HG03139 (cell line): Measurements from ENCODE around the gene MYOT.

Experiments used
- ATAC-seq: cut with Tn5 transposase; IDR thresholded peaks from one replicate; pipeline ENCODE4 v1.9.1; 2021; ENCODE audit not compliant: unreplicated experiment

The MYOT gene, protein sequence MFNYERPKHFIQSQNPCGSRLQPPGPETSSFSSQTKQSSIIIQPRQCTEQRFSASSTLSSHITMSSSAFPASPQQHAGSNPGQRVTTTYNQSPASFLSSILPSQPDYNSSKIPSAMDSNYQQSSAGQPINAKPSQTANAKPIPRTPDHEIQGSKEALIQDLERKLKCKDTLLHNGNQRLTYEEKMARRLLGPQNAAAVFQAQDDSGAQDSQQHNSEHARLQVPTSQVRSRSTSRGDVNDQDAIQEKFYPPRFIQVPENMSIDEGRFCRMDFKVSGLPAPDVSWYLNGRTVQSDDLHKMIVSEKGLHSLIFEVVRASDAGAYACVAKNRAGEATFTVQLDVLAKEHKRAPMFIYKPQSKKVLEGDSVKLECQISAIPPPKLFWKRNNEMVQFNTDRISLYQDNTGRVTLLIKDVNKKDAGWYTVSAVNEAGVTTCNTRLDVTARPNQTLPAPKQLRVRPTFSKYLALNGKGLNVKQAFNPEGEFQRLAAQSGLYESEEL

DNA sequence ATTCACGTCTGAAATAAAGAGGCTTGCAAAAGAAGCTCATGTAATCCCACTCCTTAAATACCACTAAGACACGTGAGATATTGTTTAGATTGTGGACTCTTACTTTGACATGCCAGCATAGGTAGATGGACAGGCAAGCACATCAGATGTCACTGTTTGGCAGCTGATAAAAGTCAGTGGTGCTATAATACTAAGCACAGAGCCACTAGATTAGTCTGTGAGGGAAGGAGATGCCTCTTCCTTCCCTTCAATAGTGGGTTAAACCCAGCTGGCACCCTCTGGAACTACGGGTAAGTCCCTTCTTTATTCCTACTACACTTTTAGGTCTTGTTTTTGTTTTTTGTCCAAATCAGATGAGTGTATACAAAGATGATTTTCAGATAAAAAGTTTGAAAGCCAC, at the start of gene MYOT:
MYOT (plus strand) TSS at position 197 of the 400 bp plus-strand sequence. CDS start 2,792 bp downstream, outside the sequence.
- no peak for ATAC-seq

DNA sequence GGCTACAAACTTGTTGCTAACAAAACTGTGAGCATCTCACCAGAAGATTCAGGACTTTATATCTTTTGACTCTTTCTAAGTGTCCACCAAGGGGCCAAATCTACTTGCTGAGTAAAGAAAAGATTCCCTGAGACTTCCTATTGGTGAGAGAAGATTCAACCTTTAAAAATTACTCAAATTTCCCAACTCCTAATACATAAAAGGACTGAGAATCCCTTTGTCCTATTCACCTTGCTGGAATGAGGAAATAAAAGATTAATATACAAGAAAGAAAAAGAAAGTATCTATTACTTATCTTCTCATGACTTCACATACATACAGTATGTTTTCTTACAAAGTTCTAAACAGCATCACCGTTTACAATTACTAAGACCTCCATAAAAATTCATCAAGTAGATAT, 47.9 kb upstream of the MYOT start:
- no peak for ATAC-seq

GRCh38 chr5:137822158-137822764, 45.4 kb upstream of the MYOT start:
- no peak for ATAC-seq

DNA sequence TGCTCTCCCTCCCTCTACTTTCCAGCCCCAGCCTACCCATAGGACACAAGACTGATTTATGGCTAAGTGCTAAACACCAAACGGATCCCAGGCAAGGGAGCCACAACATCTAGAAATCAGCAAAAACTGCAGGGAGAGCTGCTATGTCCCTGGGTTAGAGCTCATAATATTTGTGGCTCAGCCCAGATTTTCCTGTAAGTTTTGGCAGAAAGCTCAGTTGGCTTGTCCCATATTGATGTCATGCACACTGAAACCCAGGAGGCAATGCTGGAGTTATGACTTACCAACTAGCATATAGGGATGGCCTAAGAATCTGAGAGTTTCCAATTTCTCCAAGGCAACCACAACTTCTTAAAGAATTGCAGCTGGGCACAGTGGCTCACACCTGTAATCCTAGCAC, 44.7 kb upstream of the MYOT start:
- no peak for ATAC-seq

- no peak for ATAC-seq
Observed at GRCh38 chr5:137825165-137825564, 42.5 kb upstream of the MYOT start.

DNA sequence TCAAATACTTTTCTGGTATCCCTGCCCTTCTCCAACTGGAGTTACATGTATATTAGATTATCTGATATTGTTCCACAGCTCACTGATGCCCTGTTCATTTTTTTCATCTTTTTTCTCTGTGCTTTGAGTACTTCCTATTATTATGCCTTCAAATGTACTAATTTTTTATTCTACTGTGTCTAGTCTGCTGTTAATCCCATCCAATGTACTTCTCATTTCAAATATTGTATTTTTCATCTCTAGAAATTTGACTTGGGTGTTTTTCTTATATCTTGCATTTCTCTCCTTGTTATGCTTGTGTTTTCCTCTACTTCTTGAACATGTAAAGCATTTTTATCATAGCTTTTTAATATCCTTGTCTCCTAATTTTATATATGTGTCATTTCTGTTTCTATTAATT, 41.6 kb upstream of the MYOT start:
- ATAC-seq: no peak

GRCh38 chr5:137828180-137828579, 39.5 kb upstream of the MYOT start:
- no peak for ATAC-seq

DNA sequence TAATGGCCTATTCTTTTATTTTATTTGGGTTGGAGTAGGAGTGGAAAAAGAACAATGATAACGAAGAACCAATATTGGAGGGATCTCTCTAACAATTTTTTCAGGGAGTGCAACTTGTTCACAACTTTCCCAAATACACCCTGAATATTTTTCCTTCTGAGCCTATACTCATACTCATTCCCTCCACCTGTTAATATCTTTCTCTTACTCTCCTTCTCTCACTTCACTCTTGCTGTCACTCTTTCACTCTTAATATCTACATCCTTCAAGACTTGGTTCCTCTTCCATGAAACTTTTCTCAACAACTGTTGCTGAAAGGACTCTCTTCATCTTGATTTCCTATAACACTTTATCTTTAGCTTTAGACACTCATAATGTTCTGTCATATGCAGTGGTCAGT, 39.0 kb upstream of the MYOT start:
- ATAC-seq: no peak

DNA sequence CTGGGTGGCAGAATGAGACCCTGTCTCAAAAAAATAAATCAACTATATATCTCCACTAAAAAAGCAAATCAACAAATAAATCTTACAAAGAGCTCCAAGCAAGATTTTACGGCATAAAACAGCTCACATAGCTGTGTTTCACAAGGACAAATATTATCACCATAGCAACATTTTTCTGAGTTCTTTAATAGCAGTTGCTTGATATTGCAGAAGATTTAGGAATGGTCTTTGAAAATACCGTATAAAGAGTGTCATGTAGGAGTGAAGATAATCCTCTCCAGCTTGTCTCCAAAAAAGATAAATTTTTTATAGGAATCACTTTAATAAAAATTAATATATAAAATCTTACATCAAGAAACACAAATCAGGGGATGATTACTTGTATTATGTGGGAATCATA, 36.6 kb upstream of the MYOT start:
- no peak for ATAC-seq

DNA sequence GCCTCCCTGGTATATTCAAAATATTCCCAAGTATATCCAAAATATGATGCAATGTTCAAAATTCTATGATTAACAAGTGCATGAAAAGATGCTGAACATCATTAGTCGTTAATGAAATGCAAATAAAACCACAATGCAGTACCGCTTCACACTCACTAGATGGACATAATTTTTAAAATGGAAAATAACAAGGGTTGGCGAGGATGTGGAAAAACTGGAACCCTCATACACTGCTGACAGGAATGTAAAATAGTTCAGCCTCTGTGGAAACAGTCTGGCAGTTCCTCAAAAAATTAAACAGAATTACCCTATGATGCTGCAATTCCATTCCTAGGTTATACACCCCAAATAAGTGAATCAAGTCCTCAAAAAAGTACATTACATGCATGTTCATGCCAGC, 36.1 kb upstream of the MYOT start:
- ATAC-seq: no peak

GRCh38 chr5:137832416-137832815, 35.2 kb upstream of the MYOT start:
- no peak for ATAC-seq

- no peak for ATAC-seq
Observed at GRCh38 chr5:137833463-137833862, 34.2 kb upstream of the MYOT start.

DNA sequence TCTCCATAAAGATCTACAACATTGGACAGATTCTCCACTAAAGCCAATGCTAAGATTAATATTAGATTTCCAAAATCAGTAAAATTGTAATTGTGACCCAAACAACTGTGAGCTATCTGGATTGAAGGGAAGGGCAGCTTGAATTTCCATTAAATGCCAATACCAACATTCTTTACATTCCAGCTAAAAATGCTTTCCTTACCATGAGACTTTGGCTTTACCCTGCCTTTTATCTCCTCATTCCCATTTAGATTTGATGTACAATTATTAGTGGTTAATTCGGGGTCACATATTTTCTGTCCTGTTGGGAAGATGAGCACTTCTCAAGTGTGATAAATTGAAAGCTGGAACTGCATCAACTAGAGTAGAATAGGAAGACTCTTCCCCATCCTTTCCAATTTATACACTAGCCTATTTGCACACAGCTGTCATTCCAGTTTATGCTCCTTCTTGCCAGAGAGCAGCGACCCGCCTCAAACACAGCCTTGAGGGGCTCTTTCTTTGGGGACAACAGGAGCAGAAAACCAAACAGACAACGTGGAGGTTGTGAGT, 33.1 kb upstream of the MYOT start:
- ATAC-seq: no peak

GRCh38 chr5:137836298-137836697, 31.4 kb upstream of the MYOT start:
- no peak for ATAC-seq

GRCh38 chr5:137836997-137837396, 30.7 kb upstream of the MYOT start:
- no peak for ATAC-seq

DNA sequence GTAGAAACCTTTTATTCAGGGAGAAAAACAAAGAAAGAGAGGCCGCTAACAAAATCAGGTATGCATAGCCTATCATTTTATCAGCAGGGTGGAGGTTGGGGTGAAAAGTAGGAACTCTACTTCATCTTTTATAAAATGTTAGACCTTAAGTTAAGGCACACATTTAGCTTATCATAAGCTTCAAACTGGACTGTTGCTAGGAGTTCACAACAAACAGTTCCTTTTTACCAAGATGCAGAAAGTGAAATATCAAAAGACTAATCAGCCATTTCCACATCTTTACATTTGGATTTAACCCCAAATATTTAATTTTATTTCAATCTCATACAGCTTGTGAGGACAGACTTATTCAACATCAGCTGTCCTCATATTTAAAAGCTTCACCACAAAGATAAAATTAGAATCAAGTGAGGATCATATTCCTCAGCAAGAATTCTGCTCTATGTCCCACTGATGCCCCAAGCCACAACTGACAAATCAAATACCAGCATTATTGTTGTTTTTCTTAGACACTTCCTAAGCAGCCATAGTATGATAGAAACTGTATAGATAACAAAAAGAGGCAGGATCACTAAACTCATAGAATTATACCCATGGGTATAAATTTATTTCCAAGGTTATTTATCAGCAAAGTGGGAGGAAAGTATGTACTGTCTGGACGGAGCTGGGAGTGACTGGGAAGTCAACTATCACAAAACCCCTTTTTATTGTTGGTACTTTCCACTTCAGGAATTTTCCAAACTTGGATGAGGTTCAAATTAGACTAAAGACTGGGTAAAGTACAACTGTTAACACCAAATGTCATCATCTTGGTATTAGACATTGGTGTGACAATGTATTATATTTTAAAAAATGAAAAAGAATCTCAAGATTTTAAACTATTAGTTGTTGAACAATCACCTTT, 29.9 kb upstream of the MYOT start:
- no peak for ATAC-seq

GRCh38 chr5:137838976-137839375, 28.7 kb upstream of the MYOT start:
- no peak for ATAC-seq

- no peak for ATAC-seq
Observed at GRCh38 chr5:137842296-137842695, 25.4 kb upstream of the MYOT start.

GRCh38 chr5:137843676-137844299, 23.9 kb upstream of the MYOT start:
- no peak for ATAC-seq

DNA sequence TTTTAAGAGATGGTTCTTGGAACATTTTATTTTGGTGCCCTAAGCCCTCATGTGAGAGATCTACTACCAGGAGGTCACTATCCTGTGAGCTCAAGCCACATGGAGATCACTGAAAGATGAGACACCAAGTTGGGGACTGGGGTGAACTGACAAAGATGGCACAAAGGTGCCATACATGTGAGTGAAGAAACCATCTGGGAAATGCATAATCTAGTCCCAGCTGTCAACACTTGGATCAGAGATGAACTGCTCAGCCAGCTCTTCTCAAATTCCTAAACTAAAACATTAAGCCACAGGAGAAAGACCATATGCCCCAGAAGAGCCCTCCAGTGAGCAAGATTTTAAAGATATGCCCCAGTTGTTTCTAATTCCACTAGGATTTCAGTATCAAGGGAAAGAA, 22.2 kb upstream of the MYOT start:
- no peak for ATAC-seq

DNA sequence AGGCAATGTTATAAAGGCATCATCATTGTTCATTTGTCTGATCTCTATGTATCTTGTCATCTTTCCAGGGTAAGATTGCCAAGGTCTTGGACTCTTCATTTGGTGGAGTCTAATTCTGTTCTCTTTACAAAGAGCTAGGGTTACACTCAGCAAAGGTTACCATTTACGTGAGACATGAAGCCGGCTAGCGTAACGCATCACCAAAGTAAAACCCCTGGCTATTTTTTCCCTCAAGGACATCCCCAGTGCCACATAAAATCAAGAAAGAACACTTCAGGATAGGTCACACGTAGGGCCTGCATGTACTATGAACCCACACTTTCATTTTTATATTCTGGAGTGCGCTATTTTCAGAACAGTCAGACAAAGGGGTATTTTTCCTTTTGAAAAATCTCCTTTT, 20.0 kb upstream of the MYOT start:
- ATAC-seq: no peak
